Body of pancreas (tissue), 4 donors: ENCODE results near the gene UBE2B.
"Not testable (repeated sequence)": the region's sequence is repeated elsewhere in the genome, so short reads cannot be mapped to it uniquely, and the experiment has no call there.

ENCODE experiments used
- POLR2A ChIP-seq, 3 donors: fragments of 450-650 bp; IDR thresholded peaks; one replicate each; pipeline ENCODE4 v1.6.1; 2016; ENCODE audit warnings: antibody characterized with exemption in 3 of 3, mild to moderate bottlenecking in 2 of 3
- TF ChIP-seq, protein P1 (sequence below), 7 experiments: fragments of 450-650 bp in 4 of 7; fragments of 200-600 bp in 3 of 7; sonication (generic) in 3 of 7; IDR thresholded peaks; one replicate each; pipeline ENCODE4 v1.5.1; 2016 to 2019; ENCODE audit warnings: antibody characterized with exemption in 7 of 7

DNA sequence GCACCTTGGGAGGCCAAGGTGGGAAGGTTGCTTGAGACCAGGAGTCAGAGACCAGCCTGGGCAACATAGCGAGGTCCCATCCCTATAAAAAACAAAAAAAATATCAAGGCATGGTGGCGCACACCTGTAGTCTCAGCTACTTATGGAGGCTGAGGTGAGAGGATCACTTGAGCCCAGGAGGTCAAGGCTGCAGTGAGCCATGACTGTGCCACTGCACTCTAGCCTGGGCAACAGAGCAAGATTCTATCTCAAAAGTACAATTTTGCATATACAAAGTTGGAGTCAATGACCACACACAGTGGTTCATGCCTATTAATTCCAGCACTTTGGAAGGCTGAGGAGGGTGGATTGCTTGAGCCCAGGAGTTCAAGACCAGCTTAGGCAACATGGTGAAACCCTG, 10.8 kb downstream of the UBE2B start:
- TF ChIP-seq POLR2A (IDR thresholded peaks at IDR 0.05): not testable (repeated sequence)
- TF ChIP-seq, protein P1, sequence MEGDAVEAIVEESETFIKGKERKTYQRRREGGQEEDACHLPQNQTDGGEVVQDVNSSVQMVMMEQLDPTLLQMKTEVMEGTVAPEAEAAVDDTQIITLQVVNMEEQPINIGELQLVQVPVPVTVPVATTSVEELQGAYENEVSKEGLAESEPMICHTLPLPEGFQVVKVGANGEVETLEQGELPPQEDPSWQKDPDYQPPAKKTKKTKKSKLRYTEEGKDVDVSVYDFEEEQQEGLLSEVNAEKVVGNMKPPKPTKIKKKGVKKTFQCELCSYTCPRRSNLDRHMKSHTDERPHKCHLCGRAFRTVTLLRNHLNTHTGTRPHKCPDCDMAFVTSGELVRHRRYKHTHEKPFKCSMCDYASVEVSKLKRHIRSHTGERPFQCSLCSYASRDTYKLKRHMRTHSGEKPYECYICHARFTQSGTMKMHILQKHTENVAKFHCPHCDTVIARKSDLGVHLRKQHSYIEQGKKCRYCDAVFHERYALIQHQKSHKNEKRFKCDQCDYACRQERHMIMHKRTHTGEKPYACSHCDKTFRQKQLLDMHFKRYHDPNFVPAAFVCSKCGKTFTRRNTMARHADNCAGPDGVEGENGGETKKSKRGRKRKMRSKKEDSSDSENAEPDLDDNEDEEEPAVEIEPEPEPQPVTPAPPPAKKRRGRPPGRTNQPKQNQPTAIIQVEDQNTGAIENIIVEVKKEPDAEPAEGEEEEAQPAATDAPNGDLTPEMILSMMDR (IDR thresholded peaks at IDR 0.05): not testable (repeated sequence)
